HL-60 (cell line): Measurements from ENCODE around the gene ITGAD.

Experiments used
- CTCF ChIP-seq: IDR thresholded peaks from one replicate; pipeline ENCODE4 v1.5.1; 2011; ENCODE audit warnings: low read length, control low read depth, inconsistent platforms; ENCODE audit not compliant: insufficient read depth
- GABPA ChIP-seq: IDR thresholded peaks from 2 replicates; pipeline ENCODE4 v1.6.1; 2012; ENCODE audit warnings: low read depth
- POLR2AphosphoS5 ChIP-seq: IDR thresholded peaks from 2 replicates; pipeline ENCODE4 v1.6.1; 2012; ENCODE audit warnings: low read depth
- SPI1 ChIP-seq: IDR thresholded peaks from 2 replicates; pipeline ENCODE4 v1.6.1; 2012; ENCODE audit warnings: low read depth, mild to moderate bottlenecking, borderline replicate concordance
- TF ChIP-seq, protein P1 (sequence below): IDR thresholded peaks from 2 replicates; pipeline ENCODE4 v1.6.1; 2012; ENCODE audit warnings: low read depth; ENCODE audit not compliant: insufficient replicate concordance

DNA sequence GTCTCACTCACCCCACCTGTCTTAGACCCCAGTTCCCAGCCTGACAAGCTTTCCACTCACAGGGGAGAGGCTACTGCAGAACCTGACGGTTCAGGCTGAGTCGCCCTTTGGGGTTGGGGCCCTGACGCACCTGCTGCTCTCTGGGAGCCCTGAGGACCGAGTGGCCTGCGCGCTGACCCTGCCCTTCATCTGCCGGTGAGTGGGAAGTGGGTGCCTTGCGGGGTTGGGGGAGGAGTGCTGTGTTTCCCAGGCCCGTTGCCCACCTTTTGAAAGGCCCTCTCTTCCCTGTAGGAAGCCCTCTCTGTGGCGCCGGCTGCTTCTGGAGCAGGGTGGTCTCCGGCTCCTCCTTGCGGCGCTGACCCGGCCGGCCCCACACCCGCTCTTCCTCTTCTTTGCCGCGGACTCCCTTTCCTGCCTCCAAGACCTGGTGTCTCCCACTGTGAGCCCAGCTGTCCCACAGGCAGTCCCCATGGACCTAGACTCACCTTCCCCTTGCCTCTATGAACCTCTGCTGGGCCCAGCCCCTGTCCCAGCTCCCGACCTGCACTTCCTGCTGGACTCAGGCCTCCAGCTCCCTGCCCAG lies 72.7 kb downstream of the ITGAD start:
- no peak for TF ChIP-seq CTCF
- no peak for TF ChIP-seq GABPA
- TF ChIP-seq, protein P1, sequence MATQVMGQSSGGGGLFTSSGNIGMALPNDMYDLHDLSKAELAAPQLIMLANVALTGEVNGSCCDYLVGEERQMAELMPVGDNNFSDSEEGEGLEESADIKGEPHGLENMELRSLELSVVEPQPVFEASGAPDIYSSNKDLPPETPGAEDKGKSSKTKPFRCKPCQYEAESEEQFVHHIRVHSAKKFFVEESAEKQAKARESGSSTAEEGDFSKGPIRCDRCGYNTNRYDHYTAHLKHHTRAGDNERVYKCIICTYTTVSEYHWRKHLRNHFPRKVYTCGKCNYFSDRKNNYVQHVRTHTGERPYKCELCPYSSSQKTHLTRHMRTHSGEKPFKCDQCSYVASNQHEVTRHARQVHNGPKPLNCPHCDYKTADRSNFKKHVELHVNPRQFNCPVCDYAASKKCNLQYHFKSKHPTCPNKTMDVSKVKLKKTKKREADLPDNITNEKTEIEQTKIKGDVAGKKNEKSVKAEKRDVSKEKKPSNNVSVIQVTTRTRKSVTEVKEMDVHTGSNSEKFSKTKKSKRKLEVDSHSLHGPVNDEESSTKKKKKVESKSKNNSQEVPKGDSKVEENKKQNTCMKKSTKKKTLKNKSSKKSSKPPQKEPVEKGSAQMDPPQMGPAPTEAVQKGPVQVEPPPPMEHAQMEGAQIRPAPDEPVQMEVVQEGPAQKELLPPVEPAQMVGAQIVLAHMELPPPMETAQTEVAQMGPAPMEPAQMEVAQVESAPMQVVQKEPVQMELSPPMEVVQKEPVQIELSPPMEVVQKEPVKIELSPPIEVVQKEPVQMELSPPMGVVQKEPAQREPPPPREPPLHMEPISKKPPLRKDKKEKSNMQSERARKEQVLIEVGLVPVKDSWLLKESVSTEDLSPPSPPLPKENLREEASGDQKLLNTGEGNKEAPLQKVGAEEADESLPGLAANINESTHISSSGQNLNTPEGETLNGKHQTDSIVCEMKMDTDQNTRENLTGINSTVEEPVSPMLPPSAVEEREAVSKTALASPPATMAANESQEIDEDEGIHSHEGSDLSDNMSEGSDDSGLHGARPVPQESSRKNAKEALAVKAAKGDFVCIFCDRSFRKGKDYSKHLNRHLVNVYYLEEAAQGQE: no peak
- no peak for TF ChIP-seq POLR2AphosphoS5
- no peak for TF ChIP-seq SPI1
